Choroid plexus epithelial cell (primary cell): Measurements from ENCODE around the gene GJB6.

Experiments
- DNase-seq: peaks from one replicate; pipeline ENCODE4 v3.0.0-alpha.2; 2010; ENCODE audit warnings: low read depth
- H3K4me3 ChIP-seq: 2 replicates; pipeline ENCODE4 v1.5.1; 2011; ENCODE audit warnings: low read depth, mild to moderate bottlenecking, control low read depth, low read length, moderate library complexity
- CTCF ChIP-seq: conservative IDR thresholded peaks from 2 replicates; pipeline ENCODE4 v1.5.1; 2011; ENCODE audit warnings: low read depth, mild to moderate bottlenecking, control low read depth, inconsistent platforms, low read length, moderate library complexity

Gene GJB6

DNA sequence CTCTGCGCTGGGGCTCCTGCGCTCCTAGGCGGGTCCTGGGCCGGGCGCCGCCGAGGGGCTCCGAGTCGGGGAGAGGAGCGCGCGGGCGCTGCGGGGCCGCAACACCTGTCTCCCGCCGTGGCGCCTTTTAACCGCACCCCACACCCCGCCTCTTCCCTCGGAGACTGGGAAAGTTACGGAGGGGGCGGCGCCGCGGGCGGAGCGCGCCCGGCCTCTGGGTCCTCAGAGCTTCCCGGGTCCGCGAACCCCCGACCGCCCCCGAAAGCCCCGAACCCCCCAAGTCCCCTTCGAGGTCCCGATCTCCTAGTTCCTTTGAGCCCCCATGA lies 39.3 kb downstream of the GJB6 start, which contains the start of gene GJB2:
Gene GJB2, minus strand, starts transcription at position 103 of the 326 bp plus-strand sequence. CDS start 3,357 bp downstream, outside the sequence.
- no peak for DNase-seq
- no peak for TF ChIP-seq CTCF
- peak within 1 kb of the TSS; percentile 45 for H3K4me3 ChIP-seq

GRCh38 chr13:20192158-20192835 lies 39.8 kb downstream of the GJB6 start:
- H3K4me3 ChIP-seq, result peak overlapping the region; percentile 45
- no peak for TF ChIP-seq CTCF
- peak; percentile 31 for DNase-seq

GRCh38 chr13:20191311-20192157 lies 40.6 kb downstream of the GJB6 start:
- no peak for DNase-seq
- H3K4me3 ChIP-seq, result peak overlapping the region; percentile 45
- no peak for TF ChIP-seq CTCF

GRCh38 chr13:20190481-20191310 lies 41.4 kb downstream of the GJB6 start:
- DNase-seq, result peak; percentile 15
- no peak for TF ChIP-seq CTCF
- no peak overlapping the region for H3K4me3 ChIP-seq

GRCh38 chr13:20190076-20190475 lies 42.0 kb downstream of the GJB6 start:
- no peak for DNase-seq
- no peak overlapping the region for H3K4me3 ChIP-seq
- TF ChIP-seq CTCF, result no peak

DNA sequence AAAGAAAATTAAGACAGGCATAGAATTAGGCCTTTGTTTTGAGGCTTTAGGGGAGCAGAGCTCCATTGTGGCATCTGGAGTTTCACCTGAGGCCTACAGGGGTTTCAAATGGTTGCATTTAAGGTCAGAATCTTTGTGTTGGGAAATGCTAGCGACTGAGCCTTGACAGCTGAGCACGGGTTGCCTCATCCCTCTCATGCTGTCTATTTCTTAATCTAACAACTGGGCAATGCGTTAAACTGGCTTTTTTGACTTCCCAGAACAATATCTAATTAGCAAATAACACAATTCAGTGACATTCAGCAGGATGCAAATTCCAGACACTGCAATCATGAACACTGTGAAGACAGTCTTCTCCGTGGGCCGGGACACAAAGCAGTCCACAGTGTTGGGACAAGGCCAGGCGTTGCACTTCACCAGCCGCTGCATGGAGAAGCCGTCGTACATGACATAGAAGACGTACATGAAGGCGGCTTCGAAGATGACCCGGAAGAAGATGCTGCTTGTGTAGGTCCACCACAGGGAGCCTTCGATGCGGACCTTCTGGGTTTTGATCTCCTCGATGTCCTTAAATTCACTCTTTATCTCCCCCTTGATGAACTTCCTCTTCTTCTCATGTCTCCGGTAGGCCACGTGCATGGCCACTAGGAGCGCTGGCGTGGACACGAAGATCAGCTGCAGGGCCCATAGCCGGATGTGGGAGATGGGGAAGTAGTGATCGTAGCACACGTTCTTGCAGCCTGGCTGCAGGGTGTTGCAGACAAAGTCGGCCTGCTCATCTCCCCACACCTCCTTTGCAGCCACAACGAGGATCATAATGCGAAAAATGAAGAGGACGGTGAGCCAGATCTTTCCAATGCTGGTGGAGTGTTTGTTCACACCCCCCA lies 43.2 kb downstream of the GJB6 start:
- TF ChIP-seq CTCF, result peak; percentile 13
- no peak overlapping the region for H3K4me3 ChIP-seq
- DNase-seq, result no peak
